K562 (cell line): ENCODE results near the gene TEX261. TPM values are rescaled to one million over a fixed set of nuclear protein-coding genes. Genes with fewer than 3 reads are reported as not detected.

Experiments used
- BCOR ChIP-seq: fragments of 450-650 bp; IDR thresholded peaks from 2 replicates; pipeline ENCODE4 v1.6.1; 2016
- BRCA1 ChIP-seq, 2 experiments: fragments of 450-650 bp in 1 of 2; sonication (generic) in 1 of 2; formaldehyde crosslinking in 1 of 2; IDR thresholded peaks; 2 replicates each; pipeline versions ENCODE4 v1.5.0 to v1.6.1; 2017 to 2020; ENCODE audit warnings: mild to moderate bottlenecking in 1 of 2, missing genetic modification reagents in 1 of 2
- CTBP1 ChIP-seq: fragments of 450-650 bp; IDR thresholded peaks from 2 replicates; pipeline ENCODE4 v1.6.1; 2016; ENCODE audit warnings: borderline replicate concordance
- DDX20 ChIP-seq: fragments of 450-650 bp; IDR thresholded peaks from 2 replicates; pipeline ENCODE4 v1.6.1; 2016; ENCODE audit warnings: missing genetic modification characterization, low read depth, mild to moderate bottlenecking, missing compliant biosample characterization, moderate library complexity
- LCOR ChIP-seq: sonication (generic); formaldehyde crosslinking; IDR thresholded peaks from 2 replicates; pipeline ENCODE4 v1.8.0; 2022; ENCODE audit warnings: mild to moderate bottlenecking, missing genetic modification reagents
- NFATC3 ChIP-seq: fragments of 450-650 bp; IDR thresholded peaks from 2 replicates; pipeline ENCODE4 v1.6.1; 2017; ENCODE audit warnings: mild to moderate bottlenecking
- RBM34 ChIP-seq: fragments of 200-400 bp; formaldehyde crosslinking; IDR thresholded peaks from 2 replicates; pipeline ENCODE4 v1.6.1; 2018; ENCODE audit warnings: low read length, borderline replicate concordance; ENCODE audit not compliant: insufficient read depth
- SAP30 ChIP-seq: fragments of 200-600 bp; sonication (generic); IDR thresholded peaks from 2 replicates; pipeline ENCODE4 v1.6.1; 2012; ENCODE audit warnings: borderline replicate concordance, low read depth, mild to moderate bottlenecking, moderate library complexity, low read length, control low read depth, inconsistent platforms; ENCODE audit not compliant: insufficient read depth, poor library complexity, severe bottlenecking
- SIRT6 ChIP-seq: IDR thresholded peaks from one replicate; pipeline ENCODE4 v1.6.1; 2012; ENCODE audit warnings: low read depth, mild to moderate bottlenecking, control low read depth, inconsistent platforms, low read length, moderate library complexity
- TOE1 ChIP-seq, 2 experiments: fragments of 450-650 bp in 1 of 2; sonication (generic) in 1 of 2; formaldehyde crosslinking in 1 of 2; IDR thresholded peaks; 2 replicates each; pipeline versions ENCODE4 v1.7.1 to v1.8.0; 2016 to 2022; ENCODE audit warnings: borderline replicate concordance in 2 of 2, mild to moderate bottlenecking in 2 of 2, antibody characterized with exemption in 1 of 2, inconsistent platforms in 1 of 2, low read depth in 1 of 2, missing genetic modification reagents in 1 of 2, moderate library complexity in 1 of 2
- ZFP1 ChIP-seq: fragments of 450-650 bp; formaldehyde crosslinking; IDR thresholded peaks from 2 replicates; pipeline ENCODE4 v1.4.0; 2020; ENCODE audit warnings: mild to moderate bottlenecking, mixed read lengths
- ZNF239 ChIP-seq: fragments of 250-450 bp; sonication (Bioruptor Pico); IDR thresholded peaks from 2 replicates; pipeline ENCODE4 v1.4.0; 2020; ENCODE audit warnings: mild to moderate bottlenecking
- polyA plus RNA-seq, 8 experiments: library from polyadenylated mRNA; depleted of rRNA in 4 of 8; stranded (reverse) in 5 of 8; unstranded in 3 of 8; fragments of >200 nt; fragmentation: Nextera tagmentation in 2 of 8; fragmentation: Illumina TruSeq in 1 of 8; extraction: Ambion mirVana in 2 of 8; extraction: Trizol in 1 of 8; gene quantifications; 2 replicates each; pipeline versions ENCODE4 v1.2.1 to v1.2.3, GENCODE V29; 2011 to 2014; ENCODE audit warnings: inconsistent platforms in 1 of 8, missing spikeins in 1 of 8
- total RNA-seq, 7 experiments: library from RNA; depleted of rRNA in 6 of 7; stranded (reverse); fragments of >200 nt in 6 of 7; fragmentation: Illumina TruSeq in 2 of 7; extraction: Trizol in 2 of 7; gene quantifications; 2 replicates each; pipeline versions ENCODE4 v1.2.1 to v1.2.3, GENCODE V29; 2011 to 2021; ENCODE audit warnings: low replicate concordance in 1 of 7
- TF ChIP-seq, protein P1 (sequence below): sonication (generic); formaldehyde crosslinking; IDR thresholded peaks from 2 replicates; pipeline ENCODE4 v1.8.1; 2022; ENCODE audit warnings: missing genetic modification reagents
- TF ChIP-seq, protein P2 (sequence below), 2 experiments: IDR thresholded peaks; 2 replicates each; pipeline ENCODE4 v1.6.1; 2011; ENCODE audit warnings: borderline replicate concordance in 1 of 2, control low read depth in 1 of 2, low read depth in 1 of 2, low read length in 1 of 2, mild to moderate bottlenecking in 1 of 2, mixed read lengths in 1 of 2, moderate library complexity in 1 of 2; ENCODE audit not compliant: insufficient read depth in 1 of 2, insufficient read length in 1 of 2, poor library complexity in 1 of 2, severe bottlenecking in 1 of 2; ENCODE audit errors: extremely low read depth in 1 of 2
- TF ChIP-seq, protein P3 (sequence below): sonication (generic); formaldehyde crosslinking; IDR thresholded peaks from 2 replicates; pipeline ENCODE4 v1.8.0; 2022; ENCODE audit warnings: missing genetic modification reagents, mild to moderate bottlenecking, borderline replicate concordance
- TF ChIP-seq, protein P4 (sequence below): sonication (generic); formaldehyde crosslinking; IDR thresholded peaks from 2 replicates; pipeline ENCODE4 v1.8.0; 2022; ENCODE audit warnings: mild to moderate bottlenecking, missing genetic modification reagents
- TF ChIP-seq, protein P5 (sequence below): sonication (generic); formaldehyde crosslinking; IDR thresholded peaks from 2 replicates; pipeline ENCODE4 v1.8.0; 2022; ENCODE audit warnings: missing genetic modification reagents, mild to moderate bottlenecking, moderate library complexity, borderline replicate concordance
- TF ChIP-seq, protein P6 (sequence below): fragments of 450-650 bp; IDR thresholded peaks from 2 replicates; pipeline ENCODE4 v1.6.1; 2014; ENCODE audit warnings: low read depth, mild to moderate bottlenecking, moderate library complexity, borderline replicate concordance

TEX261 gene
- total and polyA plus RNA-seq, 9 of the 15 experiments (the other 6 are each of a cell fraction or from before 2014, with no cell fraction given): 11.9 to 110 (median 51.9) TPM

DNA sequence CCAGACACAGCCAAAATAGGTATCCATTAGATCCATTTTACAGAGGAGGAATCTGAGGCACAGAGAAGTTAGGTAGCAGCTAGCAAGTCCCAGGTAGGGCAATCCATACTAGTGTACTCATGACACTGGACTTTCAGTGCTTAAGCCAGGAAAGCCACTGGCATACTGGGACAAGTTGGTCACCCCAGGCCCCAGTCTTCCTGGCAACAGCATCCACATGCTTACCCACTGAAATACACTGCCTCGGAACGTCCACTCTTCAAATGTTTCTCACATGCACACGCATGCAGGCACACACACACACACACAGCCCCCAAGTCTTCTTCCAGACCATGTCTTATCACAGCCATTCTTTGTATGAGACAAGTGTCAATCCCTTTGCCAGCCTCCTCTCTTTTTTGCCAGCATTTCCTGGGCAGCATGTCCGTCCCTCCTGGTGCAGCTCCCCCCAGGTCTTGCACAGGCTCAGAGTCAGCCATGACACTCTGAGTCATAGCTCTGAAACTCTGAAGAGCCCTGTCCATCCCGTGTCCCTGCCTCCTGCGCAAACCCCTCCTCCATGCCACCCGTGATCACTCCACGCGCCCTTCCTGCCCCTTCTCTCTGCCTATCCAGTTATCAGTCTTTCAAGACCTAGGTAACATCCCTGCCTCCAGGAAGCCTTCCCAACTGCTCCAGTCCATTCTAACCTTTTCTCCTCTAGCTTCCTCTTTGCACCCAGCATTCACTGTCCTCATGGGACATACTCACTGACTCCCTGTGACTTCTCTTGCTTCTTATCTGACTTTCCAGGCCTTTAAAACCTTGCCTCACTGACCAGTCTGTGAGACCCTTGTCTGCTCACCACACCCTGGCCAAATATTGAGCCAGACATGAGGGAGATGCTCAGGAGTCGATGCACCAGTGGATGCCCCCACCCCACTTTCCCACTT is 10.9 kb upstream of the TEX261 start (continued):
- TF ChIP-seq ZFP1 (no peak), LCOR (CRISPR knock-in tag) (no peak), SIRT6 (no peak), ZNF239 (CRISPR knock-in tag) (no peak), SAP30 (no peak), TOE1 (IDR thresholded peaks at IDR 0.05; ENCODE audit: borderline replicate concordance) (no peak), TOE1 (CRISPR knock-in tag; IDR thresholded peaks at IDR 0.05; ENCODE audit: borderline replicate concordance, low read depth) (no peak), RBM34 (no peak), CTBP1 (peak; percentile 16; the same call in 1 of the 2 replicates), NFATC3 (no peak), DDX20 (tag) (no peak), BCOR (peak; percentile 48; the same call in 1 of the 2 replicates), BRCA1 (IDR thresholded peaks at IDR 0.05) (no peak), BRCA1 (CRISPR knock-in tag; IDR thresholded peaks at IDR 0.05) (no peak)
- TF ChIP-seq, protein P1, sequence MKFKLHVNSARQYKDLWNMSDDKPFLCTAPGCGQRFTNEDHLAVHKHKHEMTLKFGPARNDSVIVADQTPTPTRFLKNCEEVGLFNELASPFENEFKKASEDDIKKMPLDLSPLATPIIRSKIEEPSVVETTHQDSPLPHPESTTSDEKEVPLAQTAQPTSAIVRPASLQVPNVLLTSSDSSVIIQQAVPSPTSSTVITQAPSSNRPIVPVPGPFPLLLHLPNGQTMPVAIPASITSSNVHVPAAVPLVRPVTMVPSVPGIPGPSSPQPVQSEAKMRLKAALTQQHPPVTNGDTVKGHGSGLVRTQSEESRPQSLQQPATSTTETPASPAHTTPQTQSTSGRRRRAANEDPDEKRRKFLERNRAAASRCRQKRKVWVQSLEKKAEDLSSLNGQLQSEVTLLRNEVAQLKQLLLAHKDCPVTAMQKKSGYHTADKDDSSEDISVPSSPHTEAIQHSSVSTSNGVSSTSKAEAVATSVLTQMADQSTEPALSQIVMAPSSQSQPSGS: no peak
- TF ChIP-seq, protein P2, sequence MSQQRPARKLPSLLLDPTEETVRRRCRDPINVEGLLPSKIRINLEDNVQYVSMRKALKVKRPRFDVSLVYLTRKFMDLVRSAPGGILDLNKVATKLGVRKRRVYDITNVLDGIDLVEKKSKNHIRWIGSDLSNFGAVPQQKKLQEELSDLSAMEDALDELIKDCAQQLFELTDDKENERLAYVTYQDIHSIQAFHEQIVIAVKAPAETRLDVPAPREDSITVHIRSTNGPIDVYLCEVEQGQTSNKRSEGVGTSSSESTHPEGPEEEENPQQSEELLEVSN (IDR thresholded peaks at IDR 0.05; ENCODE audit: borderline replicate concordance in 1 of 2, extremely low read depth in 1 of 2, insufficient read depth in 1 of 2, insufficient read length in 1 of 2, low read depth in 1 of 2, low read length in 1 of 2, poor library complexity in 1 of 2, severe bottlenecking in 1 of 2): no peak
- TF ChIP-seq, protein P3, sequence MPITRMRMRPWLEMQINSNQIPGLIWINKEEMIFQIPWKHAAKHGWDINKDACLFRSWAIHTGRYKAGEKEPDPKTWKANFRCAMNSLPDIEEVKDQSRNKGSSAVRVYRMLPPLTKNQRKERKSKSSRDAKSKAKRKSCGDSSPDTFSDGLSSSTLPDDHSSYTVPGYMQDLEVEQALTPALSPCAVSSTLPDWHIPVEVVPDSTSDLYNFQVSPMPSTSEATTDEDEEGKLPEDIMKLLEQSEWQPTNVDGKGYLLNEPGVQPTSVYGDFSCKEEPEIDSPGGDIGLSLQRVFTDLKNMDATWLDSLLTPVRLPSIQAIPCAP (CRISPR knock-in tag): no peak
- TF ChIP-seq, protein P4, sequence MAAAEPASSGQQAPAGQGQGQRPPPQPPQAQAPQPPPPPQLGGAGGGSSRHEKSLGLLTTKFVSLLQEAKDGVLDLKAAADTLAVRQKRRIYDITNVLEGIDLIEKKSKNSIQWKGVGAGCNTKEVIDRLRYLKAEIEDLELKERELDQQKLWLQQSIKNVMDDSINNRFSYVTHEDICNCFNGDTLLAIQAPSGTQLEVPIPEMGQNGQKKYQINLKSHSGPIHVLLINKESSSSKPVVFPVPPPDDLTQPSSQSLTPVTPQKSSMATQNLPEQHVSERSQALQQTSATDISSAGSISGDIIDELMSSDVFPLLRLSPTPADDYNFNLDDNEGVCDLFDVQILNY (CRISPR knock-in tag): no peak
- TF ChIP-seq, protein P5, sequence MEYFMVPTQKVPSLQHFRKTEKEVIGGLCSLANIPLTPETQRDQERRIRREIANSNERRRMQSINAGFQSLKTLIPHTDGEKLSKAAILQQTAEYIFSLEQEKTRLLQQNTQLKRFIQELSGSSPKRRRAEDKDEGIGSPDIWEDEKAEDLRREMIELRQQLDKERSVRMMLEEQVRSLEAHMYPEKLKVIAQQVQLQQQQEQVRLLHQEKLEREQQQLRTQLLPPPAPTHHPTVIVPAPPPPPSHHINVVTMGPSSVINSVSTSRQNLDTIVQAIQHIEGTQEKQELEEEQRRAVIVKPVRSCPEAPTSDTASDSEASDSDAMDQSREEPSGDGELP (CRISPR knock-in tag): no peak
- TF ChIP-seq, protein P6, sequence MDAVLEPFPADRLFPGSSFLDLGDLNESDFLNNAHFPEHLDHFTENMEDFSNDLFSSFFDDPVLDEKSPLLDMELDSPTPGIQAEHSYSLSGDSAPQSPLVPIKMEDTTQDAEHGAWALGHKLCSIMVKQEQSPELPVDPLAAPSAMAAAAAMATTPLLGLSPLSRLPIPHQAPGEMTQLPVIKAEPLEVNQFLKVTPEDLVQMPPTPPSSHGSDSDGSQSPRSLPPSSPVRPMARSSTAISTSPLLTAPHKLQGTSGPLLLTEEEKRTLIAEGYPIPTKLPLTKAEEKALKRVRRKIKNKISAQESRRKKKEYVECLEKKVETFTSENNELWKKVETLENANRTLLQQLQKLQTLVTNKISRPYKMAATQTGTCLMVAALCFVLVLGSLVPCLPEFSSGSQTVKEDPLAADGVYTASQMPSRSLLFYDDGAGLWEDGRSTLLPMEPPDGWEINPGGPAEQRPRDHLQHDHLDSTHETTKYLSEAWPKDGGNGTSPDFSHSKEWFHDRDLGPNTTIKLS: no peak
